Hematopoietic multipotent progenitor cell treated with erythropoietin and hydrocortisone succinate and interleukin-3 and kit ligand, for 6 days (in vitro differentiated cells): Measurements from ENCODE around the gene TXNDC15.
"Not testable (repeated sequence)": the region's sequence is repeated elsewhere in the genome, so short reads cannot be mapped to it uniquely, and the experiment has no call there.

Experiments
- DNase-seq: peaks from one replicate; pipeline ENCODE4 v3.0.0-alpha.2; 2015

TXNDC15 gene, protein sequence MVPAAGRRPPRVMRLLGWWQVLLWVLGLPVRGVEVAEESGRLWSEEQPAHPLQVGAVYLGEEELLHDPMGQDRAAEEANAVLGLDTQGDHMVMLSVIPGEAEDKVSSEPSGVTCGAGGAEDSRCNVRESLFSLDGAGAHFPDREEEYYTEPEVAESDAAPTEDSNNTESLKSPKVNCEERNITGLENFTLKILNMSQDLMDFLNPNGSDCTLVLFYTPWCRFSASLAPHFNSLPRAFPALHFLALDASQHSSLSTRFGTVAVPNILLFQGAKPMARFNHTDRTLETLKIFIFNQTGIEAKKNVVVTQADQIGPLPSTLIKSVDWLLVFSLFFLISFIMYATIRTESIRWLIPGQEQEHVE

DNA sequence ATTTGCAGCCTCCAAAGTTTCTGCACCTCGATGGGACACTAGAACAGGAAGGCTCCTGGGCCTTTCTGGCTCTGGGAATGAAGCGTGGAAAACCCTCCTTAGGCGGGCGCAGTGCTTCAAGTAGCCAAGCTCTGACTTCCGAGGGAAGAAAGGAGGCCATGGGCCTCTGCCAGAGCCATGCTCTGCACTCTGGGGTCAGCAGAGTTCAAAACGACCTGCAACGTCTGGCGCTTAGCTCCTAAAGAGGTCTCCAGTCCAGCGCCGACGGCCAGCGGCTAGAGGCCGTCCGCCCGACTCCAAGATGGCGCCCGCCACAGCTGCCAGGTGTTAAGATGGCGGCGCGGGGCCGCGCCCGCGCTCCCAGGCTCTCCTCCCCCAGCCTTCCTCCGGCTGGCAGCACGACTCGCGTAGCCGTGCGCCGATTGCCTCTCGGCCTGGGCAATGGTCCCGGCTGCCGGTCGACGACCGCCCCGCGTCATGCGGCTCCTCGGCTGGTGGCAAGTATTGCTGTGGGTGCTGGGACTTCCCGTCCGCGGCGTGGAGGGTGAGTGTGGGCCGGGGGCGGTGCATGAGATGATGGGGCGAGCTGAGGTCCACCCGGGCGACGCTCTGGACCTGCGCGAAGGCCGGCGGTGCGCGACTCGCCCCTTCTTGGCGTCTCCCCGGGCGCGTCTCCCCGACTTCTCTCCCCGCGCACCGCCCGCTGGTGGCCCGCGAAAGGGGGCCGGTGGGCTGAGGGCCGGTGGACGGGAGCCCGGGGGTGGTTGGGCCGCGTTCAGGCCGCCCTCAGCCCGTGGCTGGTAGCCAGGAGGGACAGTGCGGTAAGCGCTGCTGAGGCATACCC, at the start of gene TXNDC15:
TSS of gene TXNDC15 (plus strand) at position 385 of the 844 bp plus-strand sequence. CDS start at position 442, 57 bp downstream.
- peak; percentile 90 for DNase-seq

DNA sequence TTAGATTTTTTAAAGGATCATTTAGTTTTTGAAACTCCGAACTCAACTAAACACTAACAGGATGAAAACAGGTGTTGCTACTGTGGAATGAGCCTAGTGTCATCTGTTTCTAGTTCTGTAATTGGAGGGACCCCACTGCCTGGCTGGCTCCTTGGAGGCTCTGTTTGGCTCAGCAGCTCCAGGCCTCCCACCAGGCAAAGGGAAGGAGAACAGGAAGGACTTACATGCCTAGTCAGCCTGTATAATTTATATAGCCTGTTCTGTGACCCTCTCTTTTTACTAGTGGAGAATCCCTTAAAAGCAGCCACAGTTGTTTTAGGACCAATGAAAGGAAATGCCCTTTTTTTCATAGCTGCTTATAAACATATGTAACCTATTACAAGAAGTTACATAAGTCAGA, 49.5 kb upstream of the TXNDC15 start:
- DNase-seq, result no peak

GRCh38 chr5:134825212-134825611, 49.0 kb upstream of the TXNDC15 start:
- DNase-seq, result no peak

- DNase-seq, result no peak
Observed at GRCh38 chr5:134833340-134834032, 40.7 kb upstream of the TXNDC15 start.

- DNase-seq, result no peak
Observed at GRCh38 chr5:134835623-134836022, 38.5 kb upstream of the TXNDC15 start.

GRCh38 chr5:134837530-134838181, 36.5 kb upstream of the TXNDC15 start:
- no peak for DNase-seq

DNA sequence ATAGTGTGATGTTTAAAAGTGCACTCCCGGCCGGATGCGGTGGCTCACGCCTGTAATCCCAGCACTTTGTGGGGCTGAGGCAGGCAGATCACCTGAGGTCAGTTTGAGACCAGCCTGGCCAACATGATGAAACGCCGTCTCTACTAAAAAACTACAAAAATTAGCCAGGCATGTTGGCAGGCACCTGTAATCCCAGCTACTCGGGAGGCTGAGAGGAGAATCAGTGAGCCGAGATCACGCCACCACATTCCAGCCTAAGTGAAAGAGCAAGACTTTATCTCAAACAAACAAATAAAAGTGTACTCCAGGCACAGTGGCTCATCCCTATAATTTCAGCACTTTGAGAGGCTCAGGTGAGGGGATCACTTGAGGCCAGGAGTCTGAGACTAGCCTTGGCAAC, 35.8 kb upstream of the TXNDC15 start:
- not testable (repeated sequence) for DNase-seq

GRCh38 chr5:134840811-134841210, 33.4 kb upstream of the TXNDC15 start:
- DNase-seq, result no peak

DNA sequence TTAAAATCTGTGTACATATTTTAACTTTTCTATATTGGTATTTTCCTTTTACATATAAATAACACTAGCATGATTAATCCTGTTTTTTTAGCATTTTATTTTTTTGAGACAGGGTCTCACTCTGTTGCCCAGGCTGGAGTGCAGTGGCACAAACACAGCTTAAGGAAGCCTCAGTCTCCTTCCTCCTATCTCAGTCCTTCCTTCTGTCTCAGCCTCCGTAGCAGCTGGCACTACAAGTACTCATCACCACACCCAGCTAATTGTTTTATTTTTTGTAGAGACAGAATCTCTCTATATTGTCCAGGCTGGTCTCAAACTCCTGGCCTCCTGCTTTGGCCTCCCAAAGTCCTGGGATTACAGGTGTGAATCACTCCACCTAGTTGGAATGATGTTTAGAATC, 29.9 kb upstream of the TXNDC15 start:
- DNase-seq, result no peak

DNA sequence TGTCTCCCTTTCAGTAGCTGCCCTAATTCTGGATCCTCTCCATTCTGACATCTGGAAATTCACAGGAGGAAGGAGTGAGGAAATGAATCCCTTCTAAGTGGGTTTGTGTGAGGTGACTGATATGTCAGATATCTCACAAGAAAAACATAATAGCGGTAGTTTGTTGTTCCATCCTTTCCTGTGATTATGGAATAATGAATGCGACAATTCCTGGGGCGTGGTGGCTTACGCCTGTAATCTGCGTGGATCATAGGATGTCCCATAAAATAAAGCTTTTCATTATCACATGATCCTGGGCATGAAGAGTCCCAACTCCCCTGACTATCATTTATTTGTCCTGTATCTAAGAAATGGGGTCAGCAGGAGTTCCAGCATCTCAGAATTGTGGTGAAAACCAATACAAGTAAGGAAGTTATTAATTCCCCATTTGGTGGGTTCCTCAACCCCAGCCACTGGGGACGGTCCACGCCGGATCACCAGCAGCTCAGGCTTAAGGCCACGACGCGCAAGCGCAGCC, 28.8 kb upstream of the TXNDC15 start:
- peak; percentile 25 for DNase-seq

DNA sequence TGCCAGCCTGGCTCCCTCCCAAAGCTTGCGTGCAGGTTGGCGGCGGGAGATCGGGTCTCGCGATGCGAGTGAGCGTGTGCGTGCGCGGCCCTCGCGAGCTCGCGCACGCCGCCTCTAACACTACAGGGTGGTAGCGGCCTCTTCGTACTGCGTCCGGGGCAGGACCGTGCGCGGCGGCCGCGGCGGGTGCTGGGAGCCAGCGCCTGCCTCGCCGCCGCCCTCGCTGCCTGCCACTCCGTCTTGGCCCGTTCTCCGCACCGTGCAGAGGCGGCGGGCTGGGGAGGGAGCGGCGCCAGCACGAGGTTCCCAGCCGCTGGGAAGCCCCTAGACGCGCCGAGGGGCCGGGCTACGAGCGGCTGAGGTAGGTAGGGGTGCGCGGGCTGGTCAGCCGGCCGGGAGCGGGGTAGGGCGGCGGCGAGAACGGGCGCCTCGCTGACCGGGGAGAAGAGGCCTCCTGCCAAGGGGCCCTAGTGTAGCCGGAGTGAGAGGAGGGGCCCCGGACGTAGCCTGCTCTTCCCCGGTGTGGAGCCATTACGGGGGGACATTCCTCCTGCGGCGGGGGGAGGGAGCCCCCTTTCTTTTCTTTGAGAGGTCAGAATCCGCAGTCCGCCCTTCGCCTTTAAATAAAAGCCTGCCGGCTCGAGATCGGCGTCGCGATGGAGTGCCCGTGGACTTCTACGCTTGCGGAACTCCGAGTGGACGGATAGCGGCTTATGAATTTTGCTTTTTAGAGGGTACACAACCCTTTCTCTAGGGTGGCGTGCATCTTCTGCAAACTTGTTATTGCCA, 28.1 kb upstream of the TXNDC15 start, which contains the start of gene C5orf24:
TSS of gene C5orf24 (plus strand) at position 117 of the 789 bp plus-strand sequence. CDS start 8,933 bp downstream, outside the sequence.
- peak; percentile 95 for DNase-seq

DNA sequence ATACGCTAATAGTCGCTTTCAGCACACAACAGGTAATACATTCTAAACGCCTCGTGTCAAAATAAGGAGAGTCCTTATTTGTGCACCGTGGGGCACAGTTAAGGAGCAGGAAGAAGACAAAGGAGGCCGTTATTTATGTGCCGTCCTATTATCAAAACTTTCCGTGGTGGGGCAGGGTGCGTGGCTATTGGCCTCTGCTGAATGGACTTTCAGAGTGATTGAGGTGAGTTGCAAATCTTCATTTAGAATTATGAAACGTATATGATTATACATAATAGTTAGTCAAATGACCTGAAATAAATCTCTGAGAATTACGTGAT, 27.6 kb upstream of the TXNDC15 start:
- DNase-seq, result peak; percentile 69

DNA sequence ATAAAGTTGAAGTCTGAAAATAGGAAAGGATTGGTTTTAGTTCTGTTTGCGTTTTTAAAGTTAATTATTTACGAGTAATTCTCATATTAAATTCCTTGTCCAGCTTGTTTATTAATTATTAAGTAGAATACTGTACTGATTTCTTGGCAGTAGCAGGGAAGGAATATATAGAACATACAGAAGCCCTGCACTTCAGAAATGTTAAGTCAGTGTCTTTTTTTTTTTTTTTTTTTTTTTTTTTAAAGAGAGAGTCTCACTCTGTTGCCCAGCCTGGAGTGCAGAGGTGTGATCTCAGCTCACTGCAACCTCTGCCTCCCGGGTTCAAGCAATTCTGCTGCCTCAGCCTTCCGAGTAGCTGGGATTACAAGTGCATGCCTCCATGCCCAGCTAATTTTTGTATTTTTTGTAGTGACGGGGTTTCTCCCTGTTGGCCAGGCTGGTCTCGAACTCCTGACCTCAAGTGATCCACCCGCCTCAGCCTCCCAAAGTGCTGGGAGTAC, 24.7 kb upstream of the TXNDC15 start:
- DNase-seq, result not testable (repeated sequence)

DNA sequence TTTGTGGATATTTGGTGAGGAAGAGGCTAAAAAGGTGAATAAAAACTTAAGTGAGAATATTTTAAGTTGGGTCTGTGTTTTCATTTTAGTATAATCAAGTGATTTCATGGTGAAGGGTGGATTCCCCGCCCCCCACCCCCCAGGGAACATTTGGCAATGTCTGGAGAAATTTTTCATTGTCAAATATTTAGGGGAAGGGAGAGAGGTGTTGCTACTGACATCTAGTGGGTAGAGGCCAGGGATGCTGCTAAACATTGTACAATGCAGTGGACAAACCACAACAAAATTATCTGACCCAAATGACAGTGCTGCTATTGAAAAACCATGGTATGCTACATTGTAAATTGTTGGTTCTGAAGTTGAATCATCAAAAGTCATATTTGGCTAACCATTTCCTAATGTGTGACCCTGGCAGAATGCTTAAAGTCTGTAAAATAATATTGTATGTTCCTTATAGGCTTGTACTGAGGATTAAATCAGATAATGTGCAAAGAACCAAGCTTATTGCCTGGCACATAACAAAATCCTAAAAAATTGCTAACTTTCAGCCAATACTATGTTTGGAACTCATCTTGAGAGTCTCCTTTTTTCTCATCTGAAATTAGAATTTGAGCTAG, 22.8 kb upstream of the TXNDC15 start:
- DNase-seq, result peak; percentile 72

GRCh38 chr5:134856465-134856864, 17.7 kb upstream of the TXNDC15 start:
- not testable (repeated sequence) for DNase-seq

DNA sequence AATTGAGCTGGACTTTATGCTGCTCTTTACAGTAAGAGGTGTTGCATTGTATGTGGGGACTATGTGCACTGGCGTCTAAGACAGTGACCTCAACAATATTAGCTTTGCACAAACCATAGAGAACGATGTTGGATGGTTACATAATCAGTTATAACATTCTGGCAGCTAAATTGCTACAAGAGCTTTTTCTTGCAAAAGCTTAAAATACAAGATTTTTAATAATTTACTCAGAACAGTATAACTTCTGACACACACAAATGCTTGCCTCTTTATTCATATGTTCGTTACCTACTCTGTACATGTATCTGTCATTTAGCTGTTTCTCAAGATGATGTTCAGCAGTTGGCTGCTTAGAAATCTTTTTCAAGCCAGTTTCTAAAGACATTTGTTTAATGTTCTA, 16.8 kb upstream of the TXNDC15 start:
- no peak for DNase-seq

GRCh38 chr5:134864707-134865106, 9.5 kb upstream of the TXNDC15 start:
- DNase-seq, result no peak

GRCh38 chr5:134873494-134873893, 677 bp upstream of the TXNDC15 start:
- peak; percentile 29 for DNase-seq

DNA sequence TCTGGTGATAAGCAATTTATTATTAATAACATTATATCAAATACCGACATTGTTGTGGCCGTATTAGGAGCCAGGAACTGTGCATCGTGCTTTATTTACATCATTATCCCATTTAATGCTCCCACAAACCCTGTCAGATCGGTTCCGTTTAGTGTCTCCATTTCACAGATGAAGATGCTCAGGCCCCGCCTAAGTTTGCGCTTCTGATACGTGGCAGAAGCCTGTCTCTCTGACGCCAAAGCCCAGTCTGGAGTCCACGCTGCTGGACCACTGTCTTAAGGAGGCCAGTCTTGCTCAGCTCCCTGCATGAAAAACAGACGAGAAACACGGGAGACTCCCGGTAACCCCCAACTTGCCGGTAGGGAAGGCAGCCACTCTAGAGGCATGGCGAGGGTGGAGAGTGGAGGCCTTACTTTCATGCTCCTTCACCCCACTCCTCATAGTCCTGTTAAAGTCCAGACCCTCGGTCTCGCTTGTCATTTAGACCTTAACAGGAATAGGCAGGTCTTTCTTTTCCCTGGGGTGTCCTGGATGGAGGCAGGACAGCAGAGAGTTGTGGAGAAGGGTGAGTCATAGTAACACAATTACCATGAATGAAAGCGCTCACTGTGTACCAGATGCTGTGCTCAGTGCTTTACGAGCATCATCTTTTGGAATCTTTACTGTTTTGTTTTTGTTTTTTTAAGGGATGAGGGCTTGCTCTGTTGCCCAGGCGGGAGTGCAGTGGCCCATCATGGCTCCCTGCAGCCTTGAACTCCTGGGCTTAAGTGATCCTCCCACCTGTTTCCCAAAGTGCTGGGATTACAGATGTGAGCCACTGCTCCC, 872 bp downstream of the TXNDC15 start:
- peak; percentile 70 for DNase-seq

GRCh38 chr5:134877159-134877558, 3.0 kb downstream of the TXNDC15 start:
- peak; percentile 53 for DNase-seq
